GM21619 (cell line): ENCODE measurements around the gene TRAK1.

Source experiments
- ATAC-seq: cut with Tn5 transposase; IDR thresholded peaks from one replicate; pipeline ENCODE4 v1.9.1; 2021; ENCODE audit not compliant: unreplicated experiment

TRAK1 gene

DNA sequence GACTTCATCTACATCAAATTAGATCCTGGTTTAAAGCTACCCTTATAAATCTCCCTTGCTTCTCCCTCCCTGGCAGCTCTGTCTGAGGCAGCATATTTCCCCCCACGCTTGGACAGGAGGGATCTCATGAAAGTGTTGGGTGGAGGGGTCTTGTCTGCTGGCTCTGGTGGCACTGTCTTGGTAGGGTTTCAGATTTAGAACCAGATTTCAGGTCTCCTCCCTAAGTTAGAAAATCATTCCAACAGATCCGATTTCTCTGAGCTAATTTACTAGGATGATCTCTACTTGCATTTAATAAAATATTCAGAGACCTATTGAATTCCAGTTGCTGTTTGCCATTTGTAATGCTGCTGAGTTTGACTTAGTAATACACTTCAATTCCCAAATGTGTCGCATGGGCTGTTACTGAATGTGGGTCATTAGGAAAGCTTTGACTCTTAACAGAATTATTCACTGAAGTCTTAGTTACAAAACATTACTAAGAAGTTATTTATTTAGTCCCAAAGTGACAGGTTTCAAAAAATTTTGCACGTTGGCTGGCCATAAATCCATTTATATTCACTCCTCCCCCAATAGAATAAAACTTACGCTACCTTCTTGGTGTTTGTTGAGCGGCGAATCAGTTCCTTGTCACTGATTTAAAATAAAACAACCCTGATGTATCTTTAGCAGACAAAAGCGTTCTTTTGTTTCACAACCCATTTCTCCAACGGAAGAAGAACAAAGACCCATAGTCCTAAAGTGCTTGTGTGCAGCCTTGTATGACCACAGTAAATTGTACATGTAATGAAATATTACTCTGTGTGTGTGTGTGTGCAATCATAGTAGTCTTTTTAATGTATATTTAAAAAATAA is 84.5 kb downstream of the TRAK1 start:
- no peak for ATAC-seq

DNA sequence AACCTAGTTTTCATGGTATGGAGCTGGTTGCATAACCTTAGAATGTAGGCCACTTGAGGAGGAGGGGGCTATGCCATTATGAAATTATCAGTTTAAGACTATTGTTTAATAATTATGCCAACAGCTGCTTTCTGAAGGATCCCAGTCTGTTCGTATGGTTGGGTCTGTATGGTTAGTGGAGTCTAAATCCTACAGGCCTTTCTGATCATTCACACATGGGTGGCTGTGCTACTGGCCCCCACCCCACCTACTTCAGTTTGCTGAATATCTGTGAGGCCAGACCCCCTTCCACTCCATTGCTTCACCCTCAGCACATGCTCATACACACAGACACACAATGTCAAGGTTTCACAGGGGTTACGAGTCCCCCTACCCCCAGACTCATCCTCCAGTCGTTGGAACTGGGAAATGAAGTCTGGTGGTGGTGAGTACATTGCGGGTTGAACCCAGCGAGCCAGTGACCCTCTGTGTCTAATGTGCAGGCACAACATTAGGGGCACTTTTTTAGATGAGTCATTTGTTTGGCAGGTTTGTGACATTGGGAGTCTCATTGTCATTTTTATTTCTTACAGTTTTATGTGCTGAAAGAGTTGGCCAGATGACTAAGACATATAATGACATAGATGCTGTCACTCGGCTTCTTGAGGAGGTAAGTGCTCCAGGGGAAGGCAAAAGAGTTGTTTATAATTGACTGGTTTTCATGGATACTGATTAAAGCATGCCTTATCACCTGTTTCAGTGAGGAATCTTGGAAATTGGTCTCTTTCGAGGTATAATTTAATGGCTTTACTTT is 85.3 kb downstream of the TRAK1 start:
- ATAC-seq = no peak

DNA sequence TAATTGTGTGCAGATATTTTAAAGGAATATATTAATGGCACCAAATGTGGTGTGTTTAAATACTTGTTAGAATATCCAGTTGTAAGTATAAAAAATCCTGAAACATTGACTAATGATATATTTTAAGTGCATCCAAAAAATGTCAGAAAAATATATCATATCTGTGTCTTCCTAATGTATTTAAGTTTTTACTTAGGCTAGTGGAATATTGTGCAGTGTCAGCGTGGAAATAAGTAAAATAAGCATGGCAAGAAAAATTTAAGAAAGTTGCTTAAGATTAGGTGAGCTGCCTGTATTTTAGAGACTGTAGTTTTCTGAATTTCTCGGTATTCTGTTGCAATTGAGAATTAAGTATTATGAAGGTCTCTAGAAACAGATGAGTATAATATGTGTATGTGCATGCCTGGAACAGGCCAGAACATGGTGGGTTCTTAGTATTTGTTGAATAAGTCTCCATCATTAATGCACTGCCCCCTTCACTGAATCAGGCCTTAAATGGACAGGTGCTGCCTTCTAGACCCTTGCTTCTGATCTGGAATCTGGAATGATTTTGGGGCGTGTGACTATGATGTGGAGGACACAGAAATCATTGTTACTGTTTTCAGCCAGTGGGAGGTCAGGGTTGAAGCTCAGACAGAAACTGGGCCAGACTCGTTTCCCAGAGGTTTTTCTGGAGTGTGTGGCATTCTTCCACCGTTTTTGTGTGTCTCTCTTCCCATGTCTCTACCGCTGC is 86.1 kb downstream of the TRAK1 start:
- ATAC-seq = no peak

DNA sequence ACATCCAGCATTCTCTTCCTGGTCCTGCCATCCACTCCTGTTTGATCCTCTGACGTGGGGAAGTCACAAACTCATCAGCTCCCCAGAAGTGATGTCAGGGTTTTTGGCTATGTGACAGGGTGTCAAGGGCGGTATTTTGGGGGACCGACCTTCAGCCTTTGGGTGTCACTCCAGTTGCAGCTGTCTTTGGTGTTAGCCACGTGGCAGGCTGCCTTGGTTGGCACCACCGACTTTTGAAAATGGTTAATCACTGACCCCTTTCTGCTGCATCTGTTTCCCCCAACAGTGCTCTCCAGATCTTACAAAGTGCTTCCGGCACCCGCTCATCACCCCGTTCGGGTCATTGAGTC is 86.6 kb downstream of the TRAK1 start:
- ATAC-seq = no peak

DNA sequence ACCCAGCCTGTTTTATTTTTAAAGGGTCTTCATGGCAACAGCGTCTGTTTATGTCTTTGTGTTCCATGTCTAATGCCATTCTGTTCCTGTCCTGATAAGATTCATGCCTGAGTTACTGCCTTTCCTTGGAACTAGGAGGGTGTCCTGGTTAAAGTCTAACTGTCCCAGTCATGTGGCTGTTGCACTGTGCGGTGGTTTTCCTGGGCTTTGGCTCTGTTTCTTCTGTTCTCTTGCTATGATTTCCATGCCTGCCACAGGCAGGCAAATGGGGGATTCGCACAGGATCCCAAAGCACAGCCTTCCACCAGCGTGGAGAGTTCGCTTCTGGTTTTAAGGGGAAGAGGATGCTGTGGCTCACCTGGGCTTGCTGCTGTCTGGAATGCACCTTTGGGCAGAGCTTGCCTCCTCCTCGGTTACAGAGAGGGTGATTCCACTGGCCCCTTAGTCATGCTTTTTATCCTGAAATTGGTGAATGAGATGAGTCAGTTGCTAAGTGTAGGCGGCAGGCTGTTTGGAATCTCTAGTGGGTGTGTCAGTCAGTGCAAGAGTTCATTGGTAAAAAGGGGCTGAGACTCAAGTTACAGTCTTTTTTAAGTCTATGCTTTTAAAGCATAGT is 88.1 kb downstream of the TRAK1 start:
- ATAC-seq = no peak

DNA sequence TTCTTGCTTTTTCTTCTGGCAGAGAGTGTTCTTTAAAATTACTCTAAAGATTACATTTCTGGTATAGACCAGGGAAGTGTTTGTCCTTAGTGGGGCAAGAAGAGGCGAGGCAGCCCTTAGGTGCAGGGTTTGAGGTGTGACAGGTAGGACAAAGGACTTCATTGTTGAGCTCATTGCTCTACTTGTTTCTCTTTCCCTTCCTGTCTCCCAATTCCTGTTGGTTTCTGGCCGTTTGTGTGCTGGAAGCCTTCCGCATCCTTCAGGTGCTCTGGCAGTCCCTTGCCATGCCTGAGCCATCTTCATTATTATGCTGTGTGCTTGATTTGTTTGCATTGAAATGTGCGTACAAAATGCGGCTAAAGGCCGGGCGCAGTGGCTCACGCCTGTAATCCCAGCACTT is 89.7 kb downstream of the TRAK1 start:
- ATAC-seq = no peak

DNA sequence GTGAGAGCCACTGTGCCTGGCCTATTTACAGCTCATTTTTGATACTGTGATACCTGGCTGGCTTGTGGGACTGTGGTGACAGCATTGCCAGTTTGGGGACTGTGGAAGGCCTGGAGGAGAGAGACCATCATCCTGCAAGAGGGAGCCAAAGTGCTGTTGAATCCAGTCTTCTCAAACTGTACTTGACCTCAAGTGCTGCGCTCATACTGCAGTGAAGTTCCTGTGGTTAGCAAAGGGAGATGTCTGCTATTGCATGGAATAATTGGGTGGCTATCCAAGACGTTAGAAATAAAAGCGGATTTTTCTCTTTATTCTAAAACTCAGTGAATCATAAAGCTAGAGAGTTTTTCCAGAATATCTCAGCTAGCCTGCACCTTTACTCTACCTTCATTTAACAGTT is 91.4 kb downstream of the TRAK1 start:
- ATAC-seq = no peak

DNA sequence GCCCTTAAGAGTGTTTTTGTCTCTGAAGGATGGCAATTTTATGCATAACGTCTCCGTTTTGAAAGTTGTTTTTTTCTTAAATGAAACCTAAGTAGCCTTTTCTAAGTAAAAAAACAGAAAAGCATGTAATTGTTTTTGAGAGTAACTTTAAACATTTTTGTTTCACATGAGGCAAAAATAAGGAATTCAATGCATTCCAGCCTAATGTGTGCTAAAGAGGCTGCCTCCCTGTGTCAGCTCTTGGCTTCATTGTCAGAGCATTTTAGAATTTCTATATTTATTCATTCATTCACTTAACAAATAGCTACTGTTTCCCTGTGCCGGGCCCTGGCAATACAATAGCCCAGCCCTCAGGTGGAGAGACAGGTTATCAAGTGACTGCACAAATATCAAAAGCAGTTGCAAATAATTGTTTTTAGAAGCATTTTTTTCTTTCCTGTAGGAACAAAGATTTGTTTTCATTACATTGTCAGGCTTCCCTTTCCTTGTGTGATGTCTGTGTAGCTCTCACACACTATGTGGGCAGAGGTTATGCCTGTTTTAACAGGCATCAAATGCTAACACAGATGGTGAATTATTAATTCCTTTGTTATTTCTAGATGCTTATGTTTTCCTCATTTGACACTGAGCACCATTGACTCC is 93.0 kb downstream of the TRAK1 start:
- ATAC-seq = no peak

DNA sequence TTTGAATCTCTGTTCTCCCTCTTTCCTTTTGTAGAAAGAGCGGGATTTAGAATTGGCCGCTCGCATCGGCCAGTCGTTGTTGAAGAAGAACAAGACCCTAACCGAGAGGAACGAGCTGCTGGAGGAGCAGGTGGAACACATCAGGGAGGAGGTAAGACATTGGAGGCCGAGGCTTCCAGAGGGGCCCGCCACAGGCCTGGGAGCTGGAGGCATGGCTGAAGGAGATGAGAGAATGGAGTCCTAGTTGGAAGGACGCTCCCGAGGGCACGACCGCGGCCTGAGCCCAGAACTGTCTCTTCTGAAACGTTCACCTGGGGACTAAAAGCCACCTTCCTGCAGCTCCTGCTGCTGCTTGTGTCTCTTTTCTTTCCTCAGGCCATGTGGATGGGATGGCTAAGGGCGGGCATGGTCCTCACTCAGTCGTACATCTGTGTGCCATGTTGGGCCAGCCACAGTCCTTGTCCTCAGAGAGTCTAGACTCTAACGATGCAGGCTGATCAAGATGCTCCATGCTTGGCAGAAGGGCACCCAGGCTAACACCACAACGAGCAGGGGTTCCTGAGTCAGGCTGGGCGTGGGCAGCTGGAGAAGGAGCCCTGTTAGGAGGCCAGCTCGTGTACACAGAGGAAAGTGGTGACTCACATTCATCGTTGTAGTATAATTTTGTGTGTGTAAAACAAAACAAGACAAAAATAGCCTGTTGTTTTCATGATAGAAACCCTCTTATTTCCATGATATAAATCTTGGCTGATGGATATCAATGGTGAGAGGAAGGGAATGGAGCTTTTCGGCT is 93.7 kb downstream of the TRAK1 start:
- ATAC-seq = no peak

DNA sequence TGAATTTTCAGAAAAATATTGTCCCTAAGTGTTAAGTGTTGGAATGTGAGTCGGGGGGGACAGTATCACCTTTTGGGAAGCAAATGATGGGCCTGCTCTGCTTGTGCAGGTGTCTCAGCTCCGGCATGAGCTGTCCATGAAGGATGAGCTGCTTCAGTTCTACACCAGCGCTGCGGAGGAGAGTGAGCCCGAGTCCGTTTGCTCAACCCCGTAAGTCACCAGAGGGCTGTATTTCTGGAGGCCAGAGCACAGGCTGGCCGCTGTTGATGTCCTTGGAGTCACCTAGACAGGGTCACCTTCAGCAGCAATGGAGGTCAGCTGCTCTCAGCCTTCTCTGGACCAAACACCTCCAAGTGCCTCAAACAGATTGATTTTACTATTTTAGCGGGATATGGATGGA is 96.8 kb downstream of the TRAK1 start:
- ATAC-seq = no peak

DNA sequence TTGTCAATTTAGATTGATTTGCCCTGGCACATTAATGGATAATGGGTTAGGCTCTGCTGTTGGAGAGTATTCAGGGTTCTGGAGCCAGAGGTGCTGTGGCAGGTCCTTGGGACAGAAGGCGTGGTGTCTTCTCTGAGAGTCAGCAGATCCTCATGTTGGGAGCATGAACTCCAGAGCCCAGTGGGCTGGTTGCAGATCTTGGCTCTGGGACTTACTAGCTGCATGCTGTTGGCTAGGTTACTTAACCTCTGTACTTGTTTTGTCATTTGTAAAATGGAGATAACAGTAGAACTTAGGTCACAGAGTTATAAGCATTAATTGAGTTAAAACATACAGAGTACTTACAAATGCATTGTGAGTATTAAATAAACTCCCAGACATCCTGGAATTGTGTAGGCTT is 97.2 kb downstream of the TRAK1 start:
- no peak for ATAC-seq

DNA sequence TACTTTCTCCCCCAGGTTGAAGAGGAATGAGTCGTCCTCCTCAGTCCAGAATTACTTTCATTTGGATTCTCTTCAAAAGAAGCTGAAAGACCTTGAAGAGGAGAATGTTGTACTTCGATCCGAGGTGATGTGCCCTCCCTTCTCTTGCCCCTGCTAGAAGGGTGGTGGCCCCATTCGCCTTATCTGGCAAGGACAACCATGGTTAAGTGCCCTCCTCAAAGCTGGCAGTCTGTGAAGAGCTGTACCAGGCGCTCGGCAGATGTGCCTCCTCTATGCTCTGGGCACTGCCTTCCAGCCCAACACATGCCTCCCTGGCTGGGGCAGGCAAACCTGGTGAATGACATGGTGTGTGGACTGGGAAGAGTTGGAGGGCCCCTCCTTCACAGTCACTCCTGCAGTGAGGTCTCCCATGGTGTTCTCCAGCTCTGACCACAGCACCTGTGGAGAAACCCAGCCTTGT is 97.9 kb downstream of the TRAK1 start:
- no peak for ATAC-seq

DNA sequence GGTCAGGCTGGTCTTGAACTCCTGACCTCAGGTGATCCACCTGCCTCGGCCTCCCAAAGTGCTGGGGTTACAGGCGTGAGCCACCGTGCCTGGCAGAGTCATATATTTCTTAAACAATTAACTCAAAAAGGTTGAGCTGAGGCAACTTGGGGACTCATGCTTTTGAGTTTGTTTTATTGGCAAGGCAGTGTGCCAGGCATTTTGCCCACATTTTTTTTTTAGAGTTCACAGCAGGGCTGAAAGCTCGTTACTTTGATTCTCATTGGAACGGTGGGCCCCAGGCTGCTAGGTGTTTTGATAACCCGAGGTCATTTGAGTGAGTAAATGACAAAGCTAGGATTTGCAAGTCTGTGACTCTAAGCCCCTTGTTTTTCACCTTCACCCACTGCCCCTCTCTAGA is 98.6 kb downstream of the TRAK1 start:
- no peak for ATAC-seq

DNA sequence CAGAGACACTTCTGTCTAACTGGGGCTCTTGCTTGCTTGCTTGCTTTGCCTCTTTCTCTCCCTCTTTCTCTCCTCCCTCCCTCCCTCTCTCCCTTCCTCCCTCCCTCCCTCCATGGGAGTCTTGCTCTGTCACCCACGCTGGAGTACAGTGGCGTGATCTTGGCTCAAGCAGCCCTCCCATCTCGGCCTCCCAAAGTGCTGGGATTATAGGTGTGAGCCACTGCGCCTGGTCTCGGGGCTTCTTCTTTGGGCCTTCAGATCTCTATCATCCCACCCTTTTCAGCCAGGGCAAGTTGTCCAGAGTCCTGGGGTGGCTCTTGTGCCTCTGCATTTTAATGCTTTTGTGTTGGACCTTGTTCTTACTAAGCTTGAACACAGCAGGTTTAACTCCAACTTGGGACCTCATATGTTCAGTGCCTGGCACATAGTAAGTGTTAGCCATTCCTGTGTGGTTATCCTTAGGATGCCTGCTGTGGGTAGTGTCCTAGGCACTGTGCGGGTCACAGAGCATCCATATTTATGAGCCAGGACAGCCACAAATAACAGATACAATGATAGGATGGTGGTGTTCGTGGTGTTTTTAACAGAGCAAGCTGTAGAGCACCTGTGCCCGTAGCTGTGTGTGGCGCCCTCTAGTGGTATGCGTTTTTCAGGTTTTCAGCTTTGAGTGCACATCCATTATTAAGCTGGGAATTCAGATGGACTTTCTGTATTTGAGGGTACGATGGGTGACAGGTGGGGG is 99.7 kb downstream of the TRAK1 start:
- no peak for ATAC-seq

DNA sequence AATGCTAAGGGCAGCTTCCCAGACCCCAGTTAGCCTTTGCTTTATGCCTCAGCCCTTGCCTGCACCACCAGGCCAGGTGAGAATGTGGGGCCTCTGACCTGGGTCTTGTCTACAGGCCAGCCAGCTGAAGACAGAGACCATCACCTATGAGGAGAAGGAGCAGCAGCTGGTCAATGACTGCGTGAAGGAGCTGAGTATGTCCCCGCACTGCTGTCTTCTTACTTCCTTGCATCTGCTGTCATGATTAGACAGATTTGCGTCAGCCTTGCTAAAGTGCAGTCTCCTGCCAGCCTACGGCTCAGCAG is 100.2 kb downstream of the TRAK1 start:
- ATAC-seq = no peak

DNA sequence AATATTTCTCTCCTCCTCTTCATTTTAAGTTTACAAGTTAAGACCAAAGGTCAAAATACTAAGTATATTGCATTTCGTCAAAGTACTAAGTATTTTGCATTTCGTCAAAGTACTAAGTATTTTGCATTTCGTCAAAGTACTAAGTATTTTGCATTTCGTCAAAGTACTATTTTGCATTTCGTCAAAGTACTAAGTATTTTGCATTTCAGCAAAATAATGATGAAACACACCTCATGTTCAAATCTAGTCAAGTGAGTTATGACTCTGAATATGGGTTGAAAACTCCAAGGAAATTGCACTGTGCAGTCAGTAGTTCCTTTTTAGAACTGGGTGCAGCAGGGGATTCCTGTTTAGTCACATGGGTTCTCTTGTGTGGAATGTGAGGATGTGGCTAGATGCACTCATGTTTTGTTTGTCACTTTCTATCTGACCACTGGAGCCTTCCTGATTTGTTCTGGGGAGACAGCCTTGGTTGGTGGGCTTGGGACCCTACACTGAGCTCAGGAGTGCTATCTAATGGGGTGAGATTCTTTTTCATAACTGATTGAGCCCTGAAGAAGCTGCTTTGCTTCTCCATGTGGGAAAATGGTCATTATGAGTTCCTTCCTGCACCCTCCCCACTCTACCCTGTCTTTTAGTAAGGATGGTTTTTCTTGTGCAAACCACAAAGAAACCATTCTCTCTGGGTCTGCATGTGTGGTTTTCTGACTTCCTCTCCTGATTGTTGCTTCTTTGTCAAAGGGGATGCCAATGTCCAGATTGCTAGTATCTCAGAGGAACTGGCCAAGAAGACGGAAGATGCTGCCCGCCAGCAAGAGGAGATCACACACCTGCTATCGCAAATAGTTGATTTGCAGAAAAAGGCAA is 101.4 kb downstream of the TRAK1 start:
- ATAC-seq = peak; percentile 43

DNA sequence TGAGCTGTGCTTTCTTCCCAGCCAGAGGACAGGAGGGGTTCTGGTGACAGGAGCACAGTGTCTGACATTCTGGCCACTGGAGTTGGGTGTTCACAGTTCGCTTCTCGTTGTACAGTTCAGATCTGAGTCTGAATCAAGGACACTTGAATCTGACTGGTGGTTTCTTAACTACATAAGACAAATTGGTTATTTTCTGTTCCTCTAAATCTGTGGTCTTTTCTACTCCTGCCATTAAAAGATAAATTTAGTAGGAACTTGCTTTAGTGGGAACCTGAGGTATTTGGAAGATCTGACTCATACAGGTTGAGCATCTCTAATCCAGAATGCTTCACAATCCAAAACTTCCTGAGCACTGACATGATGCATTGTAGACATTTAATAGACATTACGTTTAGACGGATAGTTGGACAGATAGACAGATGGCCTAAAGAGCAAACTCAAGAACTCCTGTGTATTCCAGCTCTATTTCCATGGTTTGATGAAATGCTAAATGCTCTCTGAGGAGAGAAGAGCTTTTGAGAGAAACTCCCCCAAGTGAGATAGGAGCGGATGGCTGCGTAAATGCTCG is 103.9 kb downstream of the TRAK1 start:
- no peak for ATAC-seq

DNA sequence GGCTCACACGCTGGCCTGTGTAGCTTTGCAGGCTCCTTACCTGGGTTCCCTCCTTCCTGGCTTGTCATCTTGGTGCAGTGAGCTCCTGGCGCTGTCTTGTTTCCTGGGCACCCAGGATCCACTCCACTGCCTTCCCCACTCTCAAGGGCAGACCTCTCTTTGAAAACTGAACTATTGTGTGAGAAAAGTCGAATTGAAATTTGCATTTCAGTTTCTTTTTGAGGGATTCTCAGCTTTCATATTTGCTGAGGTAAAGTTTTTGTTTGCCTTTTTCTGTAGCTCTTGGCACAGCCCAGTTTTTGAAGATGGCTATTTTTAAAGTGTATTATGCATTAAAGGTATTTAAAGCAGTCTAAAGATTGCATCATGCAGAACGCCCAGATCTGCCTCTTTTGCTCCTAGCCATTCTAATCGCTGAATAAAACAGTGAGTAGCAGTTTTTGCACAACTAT is 104.7 kb downstream of the TRAK1 start:
- peak; percentile 70 for ATAC-seq
